IgD-negative memory B cell (primary cell): ENCODE measurements around the gene GLT8D1. TPM values are rescaled to one million over a fixed set of nuclear protein-coding genes. Genes with fewer than 3 reads are reported as not detected.

Source experiments
- H3K27ac Mint-ChIP-seq, 3 donors: one replicate each; pipeline ENCODE4 v1.8.0; 2020 to 2022; ENCODE audit warnings: mild to moderate bottlenecking in 3 of 3, mixed read lengths in 3 of 3, moderate library complexity in 1 of 3
- H3K27me3 Mint-ChIP-seq: one replicate; pipeline ENCODE4 v1.8.0; 2021; ENCODE audit warnings: mixed read lengths
- H3K36me3 Mint-ChIP-seq: one replicate; pipeline ENCODE4 v1.8.0; 2020; ENCODE audit warnings: mild to moderate bottlenecking, mixed read lengths
- H3K4me1 Mint-ChIP-seq, 3 donors: one replicate each; pipeline ENCODE4 v1.8.0; 2020 to 2022; ENCODE audit warnings: mixed read lengths in 3 of 3, mild to moderate bottlenecking in 1 of 3
- H3K4me3 Mint-ChIP-seq, 4 donors: one replicate each; pipeline ENCODE4 v1.8.0; 2020 to 2022; ENCODE audit warnings: mild to moderate bottlenecking in 4 of 4, mixed read lengths in 4 of 4, moderate library complexity in 3 of 4
- H3K9me3 Mint-ChIP-seq, 3 donors: one replicate each; pipeline ENCODE4 v1.8.0; 2020 to 2021; ENCODE audit warnings: mixed read lengths in 3 of 3, mild to moderate bottlenecking in 1 of 3
- polyA plus RNA-seq: library from polyadenylated mRNA; unstranded; fragments of 300-500 nt; fragmentation: Illumina TruSeq; gene quantifications from one replicate; pipeline ENCODE4 v1.2.3, GENCODE V29; 2021

Gene GLT8D1
- polyA plus RNA-seq, 1 donor from 2014 or later = 38.0 TPM

DNA sequence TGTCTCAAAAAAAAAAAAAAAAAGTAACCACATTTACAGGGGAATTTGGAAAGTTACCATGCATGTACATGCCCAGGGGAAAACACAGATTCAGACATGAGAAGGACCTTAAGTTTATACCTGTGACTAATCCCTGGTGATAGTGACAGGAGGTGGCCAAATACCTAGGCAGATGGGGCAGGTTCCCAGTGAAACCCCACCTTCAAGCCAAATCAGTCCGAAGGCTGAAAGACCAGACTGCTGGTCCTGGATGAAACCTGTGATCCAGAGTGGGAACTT is 16.1 kb upstream of the GLT8D1 start:
- Mint-ChIP-seq H3K4me3 (no peak overlapping the region), H3K27ac (peak overlapping the region in 1 of 3 donors; percentile 9), H3K9me3 (peaks cover 0 to 5% (median 1%) of the 10 kb centered on the region in 3 donors)

DNA sequence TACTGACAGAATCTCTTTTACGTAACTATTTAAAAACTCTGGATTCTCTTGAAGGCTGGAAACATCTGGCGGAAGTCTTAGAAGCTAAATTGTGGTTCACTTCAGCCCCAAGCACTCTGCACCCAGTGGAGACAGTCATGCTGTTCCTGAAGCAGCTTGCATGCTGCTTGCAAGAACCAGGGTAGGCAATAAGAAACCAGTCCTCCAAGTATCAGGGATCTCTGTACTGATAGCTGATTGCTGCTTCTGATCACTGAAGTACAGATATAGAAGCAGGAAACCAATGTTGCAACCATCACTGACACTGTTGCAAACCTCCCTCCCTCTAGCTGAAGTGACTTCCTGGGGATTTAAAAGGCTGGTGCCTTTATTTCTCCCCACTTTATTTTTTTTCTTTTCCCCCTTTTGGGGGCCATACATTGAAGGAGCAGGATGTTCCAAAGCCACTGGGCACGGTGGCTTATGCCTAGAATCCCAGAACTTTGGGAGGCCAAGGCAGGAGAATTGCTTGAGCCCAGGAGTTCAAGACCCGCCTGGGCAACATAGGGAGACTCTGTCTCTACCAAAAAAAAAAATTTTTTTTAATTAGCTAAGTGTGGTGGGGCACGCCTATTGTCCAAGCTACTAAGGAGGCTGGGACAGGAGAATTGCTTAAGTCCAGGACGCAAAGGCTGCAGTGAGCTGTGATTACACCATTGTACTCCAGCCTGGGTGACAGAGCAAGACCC is 15.6 kb upstream of the GLT8D1 start:
- peaks cover 20% of the 10 kb centered on the region for H3K36me3 Mint-ChIP-seq
- peak overlapping the region in 1 of 3 donors; percentile 78 for H3K27ac Mint-ChIP-seq
- peaks cover 0 to 5% (median 1%) of the 10 kb centered on the region in 3 donors for H3K9me3 Mint-ChIP-seq
- peak overlapping the region in 2 of 4 donors; percentile 2 to 51 for H3K4me3 Mint-ChIP-seq
- peaks cover 9 to 14% (median 14%) of the 10 kb centered on the region in 3 donors for H3K4me1 Mint-ChIP-seq
- H3K27me3 Mint-ChIP-seq = no peaks in the 10 kb centered on the region

More for the DNA sequence above, 16.1 kb upstream of the GLT8D1 start:
- Mint-ChIP-seq H3K27me3 (no peaks in the 10 kb centered on the region), H3K4me1 (peaks cover 9 to 14% (median 9%) of the 10 kb centered on the region in 3 donors), H3K36me3 (peaks cover 18% of the 10 kb centered on the region)

DNA sequence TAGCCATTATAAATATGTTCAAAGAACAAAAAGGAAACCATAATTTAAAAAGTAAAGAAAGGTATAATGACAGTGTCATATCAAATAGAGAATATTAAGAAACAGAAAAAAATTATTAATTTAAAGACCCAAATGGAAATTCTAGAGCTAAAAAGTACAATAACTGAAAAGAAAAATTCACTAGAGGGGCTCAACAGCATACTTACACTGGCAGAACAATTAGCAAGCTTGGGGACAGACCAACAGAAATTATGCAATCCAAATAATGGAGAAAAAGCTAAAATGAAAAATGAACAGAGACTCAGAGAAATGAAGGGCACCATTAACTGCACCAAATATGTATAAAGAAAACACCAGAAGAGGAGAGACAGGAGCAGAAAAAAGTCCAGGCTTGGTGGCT is 14.0 kb upstream of the GLT8D1 start:
- Mint-ChIP-seq H3K4me1 (peaks cover 9 to 14% (median 14%) of the 10 kb centered on the region in 3 donors), H3K4me3 (no peak overlapping the region), H3K36me3 (peaks cover 20% of the 10 kb centered on the region), H3K9me3 (peaks cover 0 to 5% (median 1%) of the 10 kb centered on the region in 3 donors), H3K27me3 (no peaks in the 10 kb centered on the region), H3K27ac (peak overlapping the region in 1 of 3 donors; percentile 78)

DNA sequence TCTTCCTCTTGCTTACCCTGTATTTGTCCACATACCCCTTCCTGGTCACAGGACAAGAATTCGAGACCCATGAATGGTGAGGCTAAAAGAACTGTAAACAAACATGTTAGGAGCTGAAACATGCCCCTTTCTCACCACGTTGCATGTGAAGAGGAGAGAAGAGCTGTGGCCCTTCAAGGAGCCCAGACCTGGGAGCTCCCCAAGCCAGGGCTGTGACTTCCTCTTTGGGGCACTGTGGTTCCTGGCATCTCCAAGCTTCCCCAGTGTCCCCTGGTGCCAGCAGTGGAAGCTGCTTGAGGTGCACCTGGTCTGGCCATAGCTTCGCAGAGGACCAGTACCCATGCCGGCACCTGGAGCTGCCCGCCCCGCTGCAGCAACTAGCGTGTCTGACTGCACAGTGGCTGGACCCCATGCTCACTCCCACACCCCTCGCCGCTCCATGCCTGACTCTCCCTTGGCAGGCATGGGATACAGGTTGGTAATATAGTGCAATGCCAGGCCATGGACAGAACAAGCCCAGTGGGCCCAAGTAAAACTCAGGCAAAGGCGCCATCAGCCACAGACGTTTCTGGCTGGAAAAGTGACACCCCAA is 10.2 kb upstream of the GLT8D1 start:
- peaks cover 9% of the 10 kb centered on the region for H3K36me3 Mint-ChIP-seq
- H3K27ac Mint-ChIP-seq = no peak overlapping the region
- peaks cover 6 to 15% (median 9%) of the 10 kb centered on the region in 3 donors for H3K4me1 Mint-ChIP-seq
- H3K4me3 Mint-ChIP-seq = no peak overlapping the region
- peaks cover 0 to 5% (median 1%) of the 10 kb centered on the region in 3 donors for H3K9me3 Mint-ChIP-seq
- H3K27me3 Mint-ChIP-seq = no peaks in the 10 kb centered on the region

DNA sequence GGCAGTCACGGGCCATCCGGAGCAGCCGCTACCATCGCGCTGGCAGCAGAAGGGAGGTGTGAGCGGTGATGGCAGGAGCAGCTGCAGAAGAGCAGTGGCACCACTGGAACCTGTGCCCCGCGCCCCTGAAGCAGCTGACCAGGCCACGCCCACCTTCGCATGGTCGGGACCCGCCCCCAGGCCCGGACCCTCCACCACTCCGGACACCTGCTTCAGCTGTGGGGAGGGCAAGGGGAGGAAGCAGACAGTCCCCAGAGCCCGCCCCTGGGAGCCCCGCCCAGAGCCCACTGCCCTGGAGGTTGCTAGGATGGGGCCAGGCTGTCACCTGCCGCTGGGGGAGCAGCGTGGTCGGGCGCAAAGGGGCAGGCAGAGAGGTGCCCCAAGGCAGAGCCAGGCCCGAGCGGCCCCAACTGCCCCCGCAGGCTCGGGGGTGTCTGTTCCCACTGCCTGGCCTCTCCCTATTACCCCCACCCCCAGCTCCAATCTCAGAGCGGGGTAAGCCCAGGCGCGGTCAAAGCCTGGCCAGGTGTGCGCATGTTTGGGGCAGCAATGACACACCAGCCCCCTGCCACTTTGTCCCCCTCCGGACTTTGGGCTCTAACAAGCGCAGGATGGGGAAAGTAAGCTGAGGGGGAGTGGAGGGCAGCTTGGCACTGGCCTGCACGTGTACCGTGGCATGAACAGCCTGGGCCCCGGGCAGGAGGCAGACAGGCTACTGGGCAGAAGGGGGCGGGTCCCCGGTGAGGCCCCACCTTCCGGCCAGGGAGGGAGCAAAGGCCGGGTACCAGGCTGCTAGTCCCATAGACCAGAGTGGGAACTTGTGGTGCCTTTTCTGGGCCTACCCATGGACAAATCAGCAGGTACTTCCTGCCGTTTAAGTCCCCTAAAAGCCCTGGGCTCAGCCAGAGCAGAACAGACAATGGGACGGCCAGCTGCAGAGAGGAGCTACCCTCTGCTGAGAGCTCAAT is 9.0 kb upstream of the GLT8D1 start:
- H3K36me3 Mint-ChIP-seq = peaks cover 9% of the 10 kb centered on the region
- peaks cover 0 to 1% (median under 1%) of the 10 kb centered on the region in 3 donors for H3K9me3 Mint-ChIP-seq
- no peak overlapping the region for H3K4me3 Mint-ChIP-seq
- H3K27ac Mint-ChIP-seq = no peak overlapping the region
- H3K27me3 Mint-ChIP-seq = no peaks in the 10 kb centered on the region
- peaks cover 10 to 18% (median 10%) of the 10 kb centered on the region in 3 donors for H3K4me1 Mint-ChIP-seq

DNA sequence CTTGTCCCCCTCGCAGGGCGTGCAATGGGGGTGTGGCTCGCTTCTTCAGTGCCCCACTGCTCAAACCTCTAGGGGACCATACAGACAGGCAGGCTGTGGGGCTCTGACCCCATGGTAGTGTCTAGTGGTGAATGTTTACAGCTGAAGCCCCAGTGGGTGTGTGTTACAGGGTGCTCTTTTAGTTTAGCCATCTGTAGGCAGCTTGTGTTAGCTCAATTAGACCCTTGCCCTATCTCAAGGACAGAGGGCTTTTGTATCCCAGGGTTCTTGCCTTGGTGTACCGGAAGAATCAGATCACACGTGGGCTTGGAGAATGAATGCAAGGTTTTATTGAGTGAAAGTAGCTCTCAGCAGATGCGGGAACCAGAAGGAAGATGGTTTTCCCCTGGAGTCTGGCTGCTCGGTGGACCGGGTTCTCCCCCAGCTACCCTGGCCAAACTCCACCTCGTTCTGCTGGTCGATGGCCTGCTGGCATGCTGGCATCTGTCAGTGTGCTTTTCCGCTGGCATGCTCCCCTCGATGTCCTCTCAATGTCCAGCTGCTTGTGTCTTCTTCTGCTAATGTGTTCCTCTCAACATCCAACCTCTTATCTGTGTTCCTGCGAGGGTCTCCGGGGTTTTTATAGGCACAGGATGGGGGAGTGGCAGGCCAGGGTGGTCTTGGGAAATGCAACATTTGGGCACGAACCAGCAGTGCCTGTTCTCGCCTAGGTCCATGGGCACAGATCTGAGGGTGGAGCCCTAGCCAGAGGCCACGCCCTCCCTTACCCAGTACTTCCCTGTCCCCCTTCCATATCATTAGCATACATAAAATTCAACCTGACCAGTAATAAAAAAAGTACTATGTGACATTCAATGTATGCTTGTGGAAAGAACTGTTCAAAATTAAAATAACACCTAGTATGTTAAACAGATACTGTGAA is 7.0 kb upstream of the GLT8D1 start:
- no peaks in the 10 kb centered on the region for H3K9me3 Mint-ChIP-seq
- peak overlapping the region in 2 of 3 donors; percentile 16 to 50 for H3K27ac Mint-ChIP-seq

DNA sequence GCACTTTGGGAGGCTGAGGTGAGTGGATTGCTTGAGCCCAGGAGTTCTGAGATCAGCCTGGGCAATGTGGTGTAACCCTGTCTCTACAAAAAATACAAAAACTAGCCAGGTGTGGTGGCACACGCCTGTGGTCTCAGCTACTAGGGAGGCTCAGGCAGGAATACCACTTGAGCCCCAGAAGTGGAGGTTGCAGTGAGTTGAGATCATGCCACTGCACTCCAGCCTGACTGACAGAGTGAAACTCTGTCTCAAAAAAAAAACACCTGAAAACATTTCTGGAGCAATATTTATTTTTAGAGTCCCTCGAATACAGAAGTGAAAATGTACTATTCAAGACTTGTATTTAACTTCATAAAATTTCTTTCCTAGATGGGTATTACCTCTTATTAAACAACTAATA is 4.9 kb upstream of the GLT8D1 start:
- Mint-ChIP-seq H3K9me3 (no peaks in the 10 kb centered on the region), H3K27ac (peak overlapping the region in 2 of 3 donors; percentile 84 to 86), H3K4me1 (peaks cover 24 to 29% (median 25%) of the 10 kb centered on the region in 3 donors), H3K36me3 (no peaks in the 10 kb centered on the region), H3K27me3 (no peaks in the 10 kb centered on the region), H3K4me3 (peak overlapping the region in 2 of 4 donors; percentile 69 to 79)

More for the DNA sequence above, 7.0 kb upstream of the GLT8D1 start:
- peak overlapping the region in 3 of 4 donors; percentile 17 to 39 (median 38) for H3K4me3 Mint-ChIP-seq
- H3K4me1 Mint-ChIP-seq = peaks cover 16 to 24% (median 18%) of the 10 kb centered on the region in 3 donors
- peaks cover 2% of the 10 kb centered on the region for H3K36me3 Mint-ChIP-seq
- no peaks in the 10 kb centered on the region for H3K27me3 Mint-ChIP-seq

DNA sequence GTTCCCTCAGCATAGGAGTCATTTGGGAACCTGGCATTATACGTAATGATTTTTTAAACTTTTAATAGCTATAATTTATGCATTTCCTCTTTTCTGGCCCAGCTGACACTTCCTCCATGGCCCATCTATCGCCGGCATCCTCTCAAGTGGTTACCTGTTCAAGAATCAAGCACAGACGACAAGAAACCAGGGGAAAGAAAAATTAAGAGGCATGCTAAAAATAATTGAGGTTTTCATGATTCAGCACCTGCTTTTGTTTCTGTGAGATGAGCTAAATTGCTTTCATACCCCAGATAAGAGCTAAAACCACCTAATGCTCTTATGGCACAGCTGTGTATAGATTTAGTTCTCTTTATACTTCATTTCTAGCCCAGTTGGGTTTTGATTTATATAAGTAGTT is 2.0 kb upstream of the GLT8D1 start:
- Mint-ChIP-seq H3K4me1 (peaks cover 32 to 38% (median 33%) of the 10 kb centered on the region in 3 donors), H3K36me3 (no peaks in the 10 kb centered on the region), H3K27ac (peak overlapping the region; percentile 67 to 99 (median 90)), H3K27me3 (no peaks in the 10 kb centered on the region), H3K9me3 (no peaks in the 10 kb centered on the region), H3K4me3 (peak overlapping the region; percentile 76 to 99 (median 88))

DNA sequence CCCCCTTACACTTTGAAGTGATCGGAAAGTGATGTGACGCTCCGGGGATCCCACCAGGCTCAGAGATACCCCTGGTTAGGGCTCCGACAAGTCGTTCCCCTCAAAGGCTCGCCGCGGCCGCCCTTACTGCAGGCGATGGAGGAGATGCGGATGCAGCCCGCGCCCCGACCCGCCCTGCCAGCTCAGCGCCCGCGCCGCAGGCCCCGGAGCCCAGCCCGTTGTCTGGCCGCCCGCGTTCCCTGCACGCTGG is 228 bp downstream of the GLT8D1 start:
- H3K9me3 Mint-ChIP-seq = no peaks in the 10 kb centered on the region
- peak overlapping the region; percentile 93 to 99 (median 96) for H3K27ac Mint-ChIP-seq
- H3K4me1 Mint-ChIP-seq = peaks cover 29 to 33% (median 29%) of the 10 kb centered on the region in 3 donors
- H3K4me3 Mint-ChIP-seq = peak overlapping the region; percentile 96 to 99 (median 98)
- H3K36me3 Mint-ChIP-seq = no peaks in the 10 kb centered on the region
- no peaks in the 10 kb centered on the region for H3K27me3 Mint-ChIP-seq

DNA sequence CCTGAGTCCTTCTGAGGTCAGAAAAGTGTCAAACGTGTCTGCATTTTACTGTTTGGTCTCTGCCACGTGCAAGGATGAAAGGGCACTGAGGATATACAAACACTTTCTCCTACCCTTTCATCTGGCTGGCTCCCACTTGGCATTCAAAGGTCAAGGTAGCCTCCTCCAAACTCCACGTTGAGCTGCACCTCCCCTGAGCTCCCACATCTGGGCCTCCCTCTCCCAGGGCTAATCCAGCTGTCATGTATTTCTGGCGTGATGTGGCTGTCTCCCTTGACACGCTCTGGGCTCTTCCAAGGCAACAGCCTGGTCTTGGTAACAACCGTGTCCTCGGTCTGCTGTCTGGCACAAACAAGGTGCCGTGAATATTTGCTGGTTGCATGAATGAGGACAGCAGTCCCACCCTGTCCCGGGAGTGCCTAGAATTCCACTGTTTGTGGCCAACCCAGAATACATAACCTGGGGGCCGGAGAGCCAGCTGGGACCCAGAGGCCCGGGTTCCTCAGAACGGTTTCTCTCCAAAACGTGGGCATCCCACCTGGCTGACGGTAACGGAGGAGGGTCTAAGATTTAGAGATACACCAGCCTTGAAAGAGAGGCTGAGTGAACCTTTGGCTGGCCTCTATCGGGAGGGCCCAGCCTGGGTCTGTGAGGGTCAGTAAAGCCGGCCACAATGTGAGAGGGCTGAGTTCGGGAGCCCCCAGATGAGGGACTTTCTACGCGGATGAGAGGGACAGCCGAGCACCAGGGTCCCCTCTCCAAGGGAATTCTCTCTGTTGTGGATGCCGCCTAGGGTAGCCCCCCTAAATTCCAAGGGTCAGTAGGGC is 767 bp downstream of the GLT8D1 start:
- Mint-ChIP-seq H3K27me3 (no peaks in the 10 kb centered on the region), H3K4me3 (peak overlapping the region; percentile 96 to 99 (median 98)), H3K36me3 (no peaks in the 10 kb centered on the region), H3K4me1 (peaks cover 25 to 33% (median 25%) of the 10 kb centered on the region in 3 donors), H3K27ac (peak overlapping the region; percentile 93 to 99 (median 96)), H3K9me3 (no peaks in the 10 kb centered on the region)

DNA sequence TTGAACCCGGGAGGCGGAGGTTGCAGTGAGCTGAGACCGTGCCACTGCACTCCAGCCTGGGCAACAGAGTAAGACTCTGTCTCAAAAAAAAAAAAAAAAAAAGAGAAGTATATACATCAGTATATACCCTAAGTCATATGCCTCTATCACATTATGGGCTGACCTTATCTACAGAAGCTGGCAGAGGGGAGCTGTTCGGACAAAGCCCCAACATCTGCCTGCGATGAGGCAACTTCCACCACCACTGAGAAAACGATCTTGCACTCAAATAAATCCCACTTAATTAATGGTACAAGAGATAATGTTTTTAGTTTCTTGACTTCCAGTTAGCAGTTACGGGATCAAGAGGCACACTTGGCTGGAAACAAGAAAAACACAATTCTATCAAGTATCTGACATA is 2.2 kb downstream of the GLT8D1 start:
- no peaks in the 10 kb centered on the region for H3K36me3 Mint-ChIP-seq
- peaks cover 23 to 33% (median 23%) of the 10 kb centered on the region in 3 donors for H3K4me1 Mint-ChIP-seq
- H3K9me3 Mint-ChIP-seq = no peaks in the 10 kb centered on the region
- no peaks in the 10 kb centered on the region for H3K27me3 Mint-ChIP-seq
- H3K27ac Mint-ChIP-seq = peak overlapping the region in 1 of 3 donors; percentile 56
- peak overlapping the region in 2 of 4 donors; percentile 51 to 99 for H3K4me3 Mint-ChIP-seq

DNA sequence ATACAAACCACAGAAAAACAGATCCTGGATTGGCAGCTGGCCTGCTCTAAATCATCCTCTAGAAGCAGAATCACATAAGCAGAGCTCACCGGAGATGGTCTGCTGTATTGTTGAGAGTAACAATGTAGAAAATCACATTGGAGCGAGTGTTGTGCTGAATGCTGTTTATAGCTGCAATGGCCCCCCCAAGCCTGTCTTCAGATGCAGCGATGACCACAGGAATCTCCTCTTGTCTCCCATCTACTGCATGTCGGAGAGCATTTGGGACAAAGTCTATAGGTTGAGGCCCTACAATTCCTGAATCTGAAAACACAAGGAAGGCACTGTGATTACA is 8.0 kb downstream of the GLT8D1 start:
- peaks cover 0 to 6% (median 2%) of the 10 kb centered on the region in 3 donors for H3K4me1 Mint-ChIP-seq
- H3K36me3 Mint-ChIP-seq = peaks cover 4% of the 10 kb centered on the region
- H3K9me3 Mint-ChIP-seq = no peaks in the 10 kb centered on the region
- H3K27me3 Mint-ChIP-seq = no peaks in the 10 kb centered on the region
- H3K27ac Mint-ChIP-seq = peak overlapping the region; percentile 2 to 80 (median 61)
- H3K4me3 Mint-ChIP-seq = peak overlapping the region in 1 of 4 donors; percentile 16

DNA sequence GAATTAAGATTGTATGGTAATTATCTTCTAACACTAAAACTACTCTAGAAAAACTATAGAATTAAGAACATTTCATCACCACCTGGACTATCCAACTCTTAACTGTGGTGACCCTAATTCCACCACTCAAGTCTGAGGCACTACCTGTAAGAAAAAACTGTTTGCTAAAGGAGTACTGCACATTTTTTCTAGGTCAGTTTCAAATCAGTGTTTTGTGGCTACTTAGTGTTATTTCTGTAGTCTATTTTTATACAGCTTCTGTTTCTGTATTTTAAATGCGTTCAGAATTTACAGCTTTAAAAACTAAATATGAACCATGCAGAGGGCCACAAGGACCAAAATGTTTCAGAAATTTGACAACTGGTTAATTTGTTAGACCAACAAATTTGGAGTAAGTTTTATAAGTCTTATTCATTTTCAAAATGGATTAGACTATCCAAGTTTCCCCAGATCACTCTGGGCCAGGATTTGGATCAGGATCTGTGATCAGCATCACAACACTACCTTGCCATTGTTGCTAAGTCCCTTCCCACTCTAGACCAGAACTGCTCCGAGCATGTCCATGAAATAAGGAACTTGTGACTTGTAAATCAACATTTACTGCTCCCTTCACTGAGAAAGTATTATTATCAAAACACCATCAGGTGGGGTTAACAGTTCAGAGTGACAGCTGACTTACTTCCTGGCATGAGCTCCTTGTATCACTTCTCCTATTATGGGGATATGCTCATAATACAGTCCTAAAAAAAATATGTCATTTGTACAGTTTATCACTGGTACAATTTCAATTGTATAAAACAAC is 8.6 kb downstream of the GLT8D1 start:
- Mint-ChIP-seq H3K27me3 (no peaks in the 10 kb centered on the region), H3K36me3 (peaks cover 4% of the 10 kb centered on the region), H3K27ac (peak overlapping the region; percentile 2 to 80 (median 61)), H3K9me3 (no peaks in the 10 kb centered on the region), H3K4me3 (peak overlapping the region in 1 of 4 donors; percentile 16), H3K4me1 (peaks cover 0 to 6% (median 2%) of the 10 kb centered on the region in 3 donors)
